Right forelimb (tissue), 1 donor: ENCODE data around the gene TRIOBP.
"Not testable (repeated sequence)": the region's sequence is repeated elsewhere in the genome, so short reads cannot be mapped to it uniquely, and the experiment has no call there.

Experiments used
- DNase-seq: peaks from one replicate; pipeline ENCODE4 v3.0.0-alpha.2; 2018

TRIOBP gene

DNA sequence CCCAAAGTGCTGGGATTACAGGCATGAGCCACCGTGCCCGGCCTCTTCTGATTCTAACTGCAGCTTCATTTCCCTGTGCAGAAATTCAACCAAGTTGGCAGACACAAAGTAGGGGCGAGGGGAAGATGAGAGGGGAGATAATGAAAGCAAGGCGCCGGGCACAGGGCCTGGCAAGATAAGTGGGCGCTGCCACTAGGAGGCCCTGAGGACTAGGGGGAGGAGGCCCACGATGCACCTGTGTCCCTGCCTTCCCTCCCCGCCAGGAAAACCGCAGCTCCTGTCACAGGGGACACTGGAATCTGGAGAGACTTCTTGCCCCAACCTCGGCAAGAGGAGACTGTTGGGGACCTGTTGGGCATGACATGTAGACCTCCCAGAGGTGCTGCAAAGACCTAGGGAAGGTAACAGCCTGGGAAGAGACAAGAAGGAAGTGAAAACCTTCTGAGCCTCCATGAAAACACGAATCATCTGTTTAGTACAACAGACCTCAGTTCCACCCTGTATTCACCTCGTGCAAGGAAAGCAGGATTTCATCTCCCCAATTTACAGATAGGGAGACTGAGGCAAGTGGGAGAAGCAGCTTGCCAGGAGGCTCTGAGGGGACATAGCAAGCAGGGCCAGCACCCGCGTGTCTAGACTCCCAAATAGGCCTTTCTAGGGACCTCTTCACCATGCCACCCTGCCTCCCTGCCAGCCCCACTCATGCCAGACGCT, 24.5 kb upstream of the TRIOBP start:
- no peak for DNase-seq

DNA sequence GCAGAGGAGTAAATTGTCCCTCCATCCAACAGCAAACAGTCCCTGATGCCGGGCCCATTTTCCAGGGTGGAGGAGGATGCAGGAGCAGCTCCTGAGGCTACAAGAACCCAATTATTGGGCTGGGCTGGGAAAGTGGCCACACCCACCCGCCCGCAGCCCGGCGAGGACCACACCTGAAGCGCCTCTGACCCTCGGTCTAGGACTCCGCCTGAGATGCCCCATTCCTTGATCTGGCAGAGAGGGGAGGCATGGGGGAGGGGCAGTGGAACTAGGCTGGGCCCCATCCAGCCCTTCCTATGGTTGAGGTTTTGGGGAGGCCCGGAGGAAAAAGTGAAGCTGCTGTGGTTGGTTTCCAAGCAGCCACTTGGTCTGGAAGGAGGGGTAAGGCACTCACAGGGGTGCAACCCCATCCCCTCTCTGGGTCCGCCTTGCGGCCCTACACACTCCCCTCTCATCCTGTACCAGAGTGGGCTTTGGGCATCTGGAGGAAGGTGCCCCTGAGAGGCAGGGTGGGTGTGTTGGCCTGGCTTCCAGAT, 23.9 kb upstream of the TRIOBP start:
- DNase-seq: no peak

DNA sequence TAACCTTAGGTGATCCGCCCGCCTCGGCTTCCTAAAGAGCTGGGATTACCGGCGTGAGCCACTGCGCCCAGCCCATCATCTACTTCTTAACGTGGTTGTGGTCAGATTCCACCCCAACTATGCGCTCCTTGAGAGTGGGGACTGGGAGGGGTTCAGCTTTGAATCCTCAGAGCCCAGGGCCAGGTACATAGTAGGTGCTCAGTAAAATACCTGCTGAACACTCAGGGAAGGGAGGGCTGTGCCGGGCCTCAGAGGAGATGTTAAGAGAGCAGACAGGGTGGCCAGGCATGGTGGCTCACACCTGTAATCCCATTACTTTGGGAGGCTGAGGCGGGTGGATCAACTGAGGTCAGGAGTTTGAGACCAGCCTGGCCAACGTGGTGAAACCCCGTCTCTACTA, 22.6 kb upstream of the TRIOBP start:
- DNase-seq: no peak

DNA sequence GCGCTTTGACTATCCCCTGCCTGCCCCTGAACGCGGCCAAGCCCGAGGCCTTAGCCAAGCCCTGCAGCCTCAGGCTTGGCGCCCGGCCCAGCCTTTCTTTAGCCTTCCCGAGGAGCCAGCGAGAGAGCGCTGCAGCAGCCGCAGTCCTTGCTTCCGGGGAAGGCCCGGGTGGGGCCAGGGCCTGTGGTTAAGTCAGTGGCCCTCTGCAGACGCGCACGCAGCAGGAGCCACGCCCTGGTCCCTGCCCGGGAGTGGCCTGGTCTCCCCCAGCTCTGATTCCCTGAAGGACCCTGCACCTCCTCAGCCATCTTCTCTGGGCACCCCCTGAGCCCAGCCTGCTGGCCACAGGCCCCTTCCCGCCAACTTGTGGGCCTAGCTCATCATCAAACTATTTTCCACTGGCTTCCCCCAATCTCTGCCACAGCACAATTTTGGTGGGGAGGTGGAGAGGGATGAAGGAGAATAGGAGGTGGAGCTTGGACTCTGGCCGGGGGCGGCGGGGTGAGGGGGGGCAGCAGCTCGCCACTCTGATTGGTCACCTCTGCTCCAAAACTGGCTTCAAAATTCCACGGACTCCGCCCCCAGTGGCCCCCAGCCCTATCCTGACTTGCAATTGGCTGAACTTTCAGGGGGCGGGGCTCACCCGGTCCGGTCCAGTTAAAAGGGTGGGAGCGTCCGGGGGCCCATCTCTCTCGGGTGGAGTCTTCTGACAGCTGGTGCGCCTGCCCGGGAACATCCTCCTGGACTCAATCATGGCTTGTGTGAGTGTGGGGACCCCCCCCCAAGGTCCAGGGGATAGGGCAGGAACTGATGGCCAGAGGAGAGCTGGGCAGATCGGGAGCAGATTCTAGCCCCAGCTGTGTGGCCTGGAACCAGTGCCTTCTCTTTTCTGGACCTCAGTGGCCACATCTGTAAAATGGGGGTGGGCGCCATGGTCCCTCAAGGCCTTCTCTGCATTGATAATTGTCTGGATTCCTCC, 21.6 kb upstream of the TRIOBP start, which contains the start of gene LGALS1:
Gene LGALS1, plus strand, starts transcription at position 686 of the 979 bp plus-strand sequence. Its CDS starts 67 bp downstream, at position 753.
- DNase-seq: peak; percentile 99

DNA sequence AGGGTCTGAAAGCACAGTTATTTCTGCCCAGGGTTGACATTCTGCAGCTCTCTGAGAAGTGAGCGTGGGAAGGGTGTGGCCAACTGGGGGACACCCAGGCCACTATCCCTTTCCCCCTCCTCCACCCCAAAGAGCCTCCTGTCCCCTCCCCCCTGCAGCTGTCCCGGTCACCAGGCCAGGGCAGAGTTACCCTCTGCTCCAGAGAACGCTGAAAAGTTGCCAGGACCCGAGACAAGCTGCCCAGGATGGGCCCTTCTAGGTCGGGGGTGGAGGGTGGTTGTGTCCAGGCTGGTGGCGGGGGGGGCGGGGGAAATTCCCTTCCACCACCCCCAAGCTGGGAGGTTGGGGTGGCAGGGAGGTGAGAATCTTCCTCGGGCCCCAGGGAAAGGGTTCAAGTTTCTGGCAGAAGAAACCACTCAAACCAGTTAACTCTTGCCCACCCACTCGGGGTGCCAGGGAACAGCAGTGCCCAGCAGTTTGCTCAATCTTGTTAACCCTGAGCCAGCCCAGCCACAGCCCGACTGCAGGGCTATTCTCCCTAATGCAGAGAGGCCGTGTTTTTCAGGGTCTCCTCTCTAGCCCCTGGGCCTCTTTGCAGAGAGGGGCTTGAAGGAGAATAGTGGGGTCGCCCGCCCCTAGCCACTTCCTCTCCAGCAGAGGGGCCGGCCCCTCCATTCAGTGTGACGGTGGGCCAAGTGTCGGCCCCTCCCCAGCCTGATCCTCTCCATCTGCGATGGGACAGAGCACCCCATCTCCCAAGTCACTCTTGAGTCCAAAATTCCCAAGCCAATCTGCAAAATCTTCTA, 20.7 kb upstream of the TRIOBP start:
- peak; percentile 70 for DNase-seq

DNA sequence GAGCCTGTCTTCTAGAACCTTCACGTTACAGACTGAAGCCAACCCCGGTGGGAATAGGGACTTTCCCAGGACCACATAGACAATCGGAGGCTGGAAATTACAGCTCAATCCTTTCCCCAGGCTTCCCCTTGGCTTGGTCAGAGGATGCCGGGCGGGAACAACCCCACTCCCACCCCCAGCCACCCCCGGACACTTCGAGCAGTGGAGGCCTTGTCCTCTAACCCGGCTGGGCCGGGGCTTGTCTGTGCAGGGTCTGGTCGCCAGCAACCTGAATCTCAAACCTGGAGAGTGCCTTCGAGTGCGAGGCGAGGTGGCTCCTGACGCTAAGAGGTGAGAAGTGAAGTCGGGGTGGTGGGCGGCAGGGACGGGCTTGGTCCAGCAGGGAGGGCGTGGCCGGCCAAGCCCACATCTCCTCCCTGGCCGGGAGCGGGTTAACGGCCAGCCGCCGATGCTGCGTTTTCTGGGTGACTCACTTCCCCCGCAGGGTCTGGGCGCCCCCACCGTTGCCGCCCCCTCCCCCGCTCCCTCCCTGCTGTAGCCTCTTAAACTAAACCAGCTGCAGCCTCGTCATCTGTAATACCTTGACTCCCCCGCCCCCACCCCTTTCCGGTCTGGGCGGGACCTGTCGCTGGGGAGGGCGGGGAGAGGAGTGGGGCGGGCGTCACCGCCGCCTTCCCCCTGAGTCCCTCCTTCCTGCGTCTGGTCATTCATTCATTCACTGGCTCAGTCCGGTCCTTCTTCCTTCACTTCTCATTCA, 19.9 kb upstream of the TRIOBP start:
- peak; percentile 91 for DNase-seq

DNA sequence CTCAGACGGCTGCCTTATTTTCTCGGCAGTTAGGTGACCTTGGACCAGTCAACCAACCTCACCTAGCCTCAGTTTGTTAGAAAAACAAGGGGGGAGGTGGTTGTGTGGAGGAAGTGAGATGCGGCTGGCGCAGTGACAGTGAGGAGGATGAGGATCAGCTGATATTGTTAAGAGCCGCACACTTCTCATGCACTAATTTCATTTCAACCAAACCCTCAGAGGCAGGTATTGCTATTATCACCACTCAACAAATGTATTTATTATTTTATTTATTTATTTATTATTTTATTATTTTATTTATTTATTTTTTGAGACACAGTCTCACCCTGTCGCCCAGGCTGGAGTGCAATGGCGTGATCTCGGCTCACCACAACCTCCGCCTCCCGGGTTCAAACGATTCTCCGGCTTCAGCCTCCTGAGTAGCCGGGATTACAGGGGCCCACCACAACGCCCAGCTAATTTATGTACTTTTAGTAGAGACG, 19.3 kb upstream of the TRIOBP start:
- no peak for DNase-seq

DNA sequence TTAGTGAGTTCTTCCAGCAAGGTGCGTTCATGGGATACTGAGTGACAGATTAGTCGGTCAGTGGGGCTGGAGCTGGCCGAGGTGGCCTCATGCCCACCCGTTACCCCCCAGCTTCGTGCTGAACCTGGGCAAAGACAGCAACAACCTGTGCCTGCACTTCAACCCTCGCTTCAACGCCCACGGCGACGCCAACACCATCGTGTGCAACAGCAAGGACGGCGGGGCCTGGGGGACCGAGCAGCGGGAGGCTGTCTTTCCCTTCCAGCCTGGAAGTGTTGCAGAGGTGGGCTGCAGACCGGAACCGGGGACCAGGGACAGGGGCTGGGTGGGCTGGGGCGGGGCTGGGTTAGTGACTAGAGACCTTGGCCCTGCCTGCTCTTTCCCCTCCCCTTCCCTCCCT, 18.5 kb upstream of the TRIOBP start:
- no peak for DNase-seq

DNA sequence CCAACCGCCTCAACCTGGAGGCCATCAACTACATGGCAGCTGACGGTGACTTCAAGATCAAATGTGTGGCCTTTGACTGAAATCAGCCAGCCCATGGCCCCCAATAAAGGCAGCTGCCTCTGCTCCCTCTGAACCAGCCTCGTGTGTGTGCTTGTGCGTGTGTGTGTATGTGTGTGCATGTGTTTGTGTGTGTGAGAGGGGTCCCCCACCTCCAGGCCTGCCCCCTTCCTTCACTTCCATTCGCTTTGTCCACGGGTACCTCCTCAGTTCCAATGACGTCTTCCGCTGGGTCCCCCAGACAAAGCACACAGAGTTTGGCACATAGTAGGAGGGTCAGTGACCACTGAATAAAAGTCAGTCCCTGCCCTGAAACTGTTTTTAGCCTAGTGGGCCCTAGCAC, 17.2 kb upstream of the TRIOBP start:
- DNase-seq: no peak

DNA sequence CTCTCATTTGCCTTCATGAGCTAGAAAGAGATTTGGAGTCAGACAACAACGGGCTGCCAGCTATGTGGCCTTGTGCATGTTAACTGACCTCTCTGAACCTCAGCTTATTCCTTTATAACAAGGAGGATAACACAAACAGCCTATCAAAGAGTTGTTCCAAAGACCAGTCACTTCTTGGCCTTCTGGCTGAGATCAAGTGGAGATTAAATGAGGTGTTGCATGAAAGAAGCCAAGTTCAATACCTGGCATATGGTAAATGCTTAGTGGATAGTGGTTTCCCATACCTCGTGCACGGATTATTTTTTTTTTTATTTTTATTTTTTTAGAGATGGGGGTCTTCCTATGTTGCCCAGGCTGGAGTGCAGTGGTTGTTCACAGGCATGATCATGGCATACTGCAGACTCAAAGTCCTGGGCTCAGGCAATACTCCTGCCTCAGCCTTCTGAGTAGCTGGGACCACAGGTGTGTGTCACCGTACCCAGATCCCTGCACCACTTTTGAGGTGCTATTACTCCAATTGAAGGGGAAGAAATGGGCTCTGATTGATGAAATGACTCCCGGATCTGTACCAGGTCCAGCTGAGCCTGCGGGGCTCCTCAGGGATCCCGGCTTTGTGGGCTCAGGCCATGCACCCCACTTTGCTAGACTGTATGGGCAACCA, 16.5 kb upstream of the TRIOBP start:
- DNase-seq: no peak

DNA sequence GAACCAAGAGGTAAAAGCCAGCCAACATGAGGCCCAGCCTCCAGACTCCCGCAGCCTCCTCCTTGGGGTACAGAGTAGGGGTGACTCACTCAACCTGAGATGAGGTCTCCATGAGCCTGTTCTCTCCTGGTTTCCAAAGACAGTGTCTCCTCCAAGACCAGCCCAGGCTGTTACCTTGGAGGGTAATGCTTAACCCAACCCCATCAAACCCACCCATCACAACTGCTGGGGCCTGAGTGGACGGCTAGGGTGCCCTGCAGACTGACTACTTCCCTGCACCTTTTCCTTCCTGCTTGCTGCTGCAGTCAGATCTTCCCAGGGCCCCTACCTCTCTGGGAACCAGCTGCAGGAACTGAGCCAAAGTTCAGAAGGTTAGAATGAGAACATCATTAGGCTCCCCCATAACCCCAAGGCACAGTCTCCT, 15.8 kb upstream of the TRIOBP start:
- no peak for DNase-seq

DNA sequence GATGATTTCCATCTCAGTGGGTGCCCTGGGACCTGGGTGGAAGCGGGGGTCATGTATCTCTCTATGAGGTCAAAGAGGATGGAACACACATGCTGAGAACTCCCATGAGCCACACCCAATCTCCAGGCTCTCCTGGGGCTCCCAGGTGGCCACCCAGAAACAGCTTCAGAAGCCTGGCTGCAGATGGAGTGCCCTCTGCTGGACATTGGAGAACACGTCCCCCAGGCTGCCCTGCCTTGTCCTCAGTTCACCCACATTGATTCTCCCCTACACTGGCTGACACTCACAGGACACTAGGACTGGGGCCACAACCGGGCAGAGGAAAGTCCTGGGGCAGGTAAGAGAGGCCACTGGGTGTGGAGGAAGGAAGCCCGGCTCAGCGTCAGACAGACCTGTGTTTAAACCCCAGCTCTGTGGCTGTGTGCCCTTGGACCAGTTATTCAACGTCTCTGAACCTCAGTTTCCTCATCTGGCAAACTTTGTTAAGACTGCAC, 15.2 kb upstream of the TRIOBP start:
- peak; percentile 73 for DNase-seq

DNA sequence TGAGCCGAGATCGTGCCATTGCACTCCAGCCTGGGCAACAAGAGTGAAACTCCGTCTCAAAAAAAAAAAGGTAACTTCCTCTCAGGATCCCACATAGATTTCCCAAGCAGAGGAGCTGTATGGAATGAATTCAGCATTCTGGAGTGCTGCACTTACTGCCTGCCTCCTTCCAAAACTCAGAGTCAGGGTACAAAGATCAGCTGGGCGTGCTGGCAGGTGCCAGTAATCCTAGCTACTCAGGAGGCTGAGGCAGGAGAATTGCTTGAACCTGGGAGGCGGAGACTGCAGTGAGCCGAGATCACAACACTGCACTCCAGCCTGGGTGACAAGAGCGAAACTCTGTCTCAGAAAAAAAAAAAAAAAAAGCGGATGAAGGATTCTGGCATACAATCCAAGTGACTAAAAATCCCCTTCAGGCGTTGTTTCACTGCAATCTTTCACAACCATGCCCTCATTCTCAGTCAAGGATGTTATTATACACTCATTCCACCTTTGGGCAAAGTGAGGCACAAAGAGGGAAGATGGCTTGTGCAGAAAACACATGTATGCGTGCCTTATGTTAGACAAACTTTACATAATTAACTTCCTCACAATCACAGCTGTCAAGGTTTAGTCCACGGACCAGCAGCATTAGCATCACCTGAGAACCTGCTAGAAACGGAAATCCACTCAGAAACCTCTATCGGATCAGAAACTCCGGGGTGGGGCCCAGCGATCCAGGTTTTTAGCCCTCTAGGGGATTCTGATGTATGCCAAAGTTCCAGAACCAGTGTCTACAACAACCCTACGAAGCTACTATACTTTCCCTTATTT, 11.8 kb upstream of the TRIOBP start:
- DNase-seq: no peak

DNA sequence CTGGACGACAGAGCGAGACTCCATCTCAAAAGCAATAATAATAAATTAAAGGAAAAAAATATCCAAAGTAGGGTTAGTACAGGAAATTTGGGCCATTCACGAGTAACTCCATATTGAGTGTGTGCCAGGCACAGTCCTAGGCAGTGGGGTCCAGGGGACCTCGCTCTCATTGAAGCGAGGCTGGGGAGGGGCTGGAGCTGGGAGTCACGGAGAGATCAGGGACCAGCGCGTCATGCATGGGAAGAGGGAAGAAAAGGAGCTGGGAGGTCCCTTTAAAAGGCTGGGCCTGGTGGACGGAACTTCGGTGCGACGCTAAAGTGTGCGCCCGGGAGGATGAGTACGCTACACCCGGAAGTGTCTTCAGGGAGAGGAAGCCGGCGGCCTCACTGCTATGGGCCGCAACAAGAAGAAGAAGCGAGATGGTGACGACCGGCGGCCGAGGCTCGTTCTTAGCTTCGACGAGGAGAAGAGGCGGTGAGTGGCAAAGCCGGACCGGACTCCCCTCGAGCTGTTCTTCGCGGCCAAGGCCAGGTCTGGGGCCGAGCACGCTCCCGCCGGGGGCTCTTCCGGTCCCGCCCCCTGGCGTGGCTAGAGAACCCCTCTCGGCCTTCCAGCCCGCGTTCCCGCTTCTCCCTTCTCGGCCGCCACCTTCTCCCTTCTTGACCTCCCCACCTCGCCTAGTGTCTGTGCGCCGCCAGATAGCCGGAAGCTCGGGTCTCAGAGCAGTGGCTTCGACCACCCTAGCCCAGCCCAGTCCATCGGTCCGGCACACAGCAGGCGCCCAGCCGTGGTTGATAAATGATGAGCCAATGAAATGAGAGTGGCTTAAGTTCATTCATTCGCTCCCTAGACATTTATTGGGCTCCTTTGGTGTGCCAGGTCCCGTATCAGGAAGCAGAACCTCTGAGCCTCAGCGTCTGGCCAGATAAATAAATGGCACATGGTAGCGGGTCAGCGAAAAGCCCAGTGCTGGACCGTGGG, 10.6 kb upstream of the TRIOBP start, which contains the start of gene NOL12:
Gene NOL12, plus strand, starts transcription at position 342 of the 981 bp plus-strand sequence. Its CDS starts 50 bp downstream, at position 392.
- peak; percentile 93 for DNase-seq

DNA sequence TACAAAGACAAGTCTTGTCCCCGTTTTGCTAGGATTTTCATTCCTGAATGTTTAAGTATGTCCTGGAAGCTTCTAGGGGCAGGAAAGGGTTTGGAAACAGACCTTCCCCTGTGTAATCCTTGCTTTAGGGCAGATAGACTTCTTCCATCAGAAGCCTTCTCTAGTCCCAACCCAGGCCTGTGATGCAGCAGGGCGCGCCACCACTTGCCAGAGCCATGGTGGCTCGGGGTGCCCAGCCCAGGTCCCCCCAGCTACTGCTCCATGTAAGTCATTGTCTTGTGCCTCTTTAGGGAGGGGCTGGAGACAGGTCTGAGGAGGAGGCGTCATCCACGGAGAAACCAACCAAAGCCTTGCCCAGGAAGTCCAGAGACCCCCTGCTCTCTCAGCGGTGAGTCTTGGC, 6.4 kb upstream of the TRIOBP start:
- no peak for DNase-seq

DNA sequence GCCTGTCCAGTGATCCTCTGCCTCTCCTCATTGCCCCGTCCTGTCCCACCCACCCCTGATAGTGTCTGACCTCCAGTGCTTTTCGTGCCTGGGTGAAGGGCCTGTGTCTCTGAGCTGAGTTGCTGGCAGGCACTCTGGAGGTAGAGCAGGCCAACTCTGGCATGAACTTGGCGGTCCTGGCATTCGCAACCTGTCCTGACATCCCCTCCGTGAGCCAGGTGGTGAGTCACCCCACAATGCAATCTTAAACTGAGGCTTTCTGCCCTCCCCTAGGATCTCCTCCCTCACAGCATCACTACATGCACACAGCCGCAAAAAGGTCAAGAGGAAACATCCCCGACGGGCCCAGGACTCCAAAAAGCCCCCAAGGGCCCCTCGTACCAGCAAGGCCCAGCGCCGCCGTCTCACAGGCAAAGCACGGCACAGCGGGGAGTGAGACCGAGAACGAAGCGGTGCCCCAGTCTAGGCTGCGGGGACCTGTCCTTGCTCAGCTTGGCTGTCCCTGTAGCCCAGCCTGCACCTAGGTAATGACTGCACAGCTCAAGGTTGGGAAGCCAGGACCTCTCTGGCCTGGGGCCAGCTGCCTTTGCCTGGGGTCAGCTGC, 5.8 kb upstream of the TRIOBP start:
- no peak for DNase-seq

DNA sequence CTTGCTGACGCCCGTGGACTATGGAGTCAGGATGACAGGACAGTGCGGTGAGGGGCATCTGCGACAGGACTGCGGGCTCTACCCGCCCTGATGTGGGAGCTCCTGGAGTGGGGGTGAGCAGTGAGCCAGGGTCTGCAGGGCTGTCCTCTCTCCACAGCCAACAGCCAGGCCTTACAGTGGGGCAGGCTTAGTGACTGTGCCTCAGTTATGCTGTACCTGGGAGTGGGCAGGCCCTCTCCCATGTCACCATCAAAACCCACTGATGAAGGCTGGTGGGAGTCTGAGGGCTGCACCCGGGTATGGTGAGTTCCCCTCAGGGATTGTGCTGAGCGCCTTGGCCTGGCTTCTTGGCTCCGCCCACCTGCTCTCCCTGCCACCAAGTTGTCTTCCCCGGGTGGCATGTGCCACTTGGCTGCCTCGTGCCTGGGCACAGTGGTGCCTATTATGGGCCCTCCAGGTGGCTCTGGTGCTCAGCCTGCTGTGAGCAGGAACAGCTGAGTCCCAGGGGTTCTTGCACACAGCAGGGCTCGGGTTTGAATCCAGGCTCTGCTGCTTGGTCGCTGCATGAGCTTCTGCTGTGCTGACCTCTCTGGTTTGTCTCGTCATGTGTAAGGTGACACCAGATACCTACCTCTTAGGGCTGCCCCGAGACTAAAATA, 4.1 kb upstream of the TRIOBP start:
- no peak for DNase-seq

DNA sequence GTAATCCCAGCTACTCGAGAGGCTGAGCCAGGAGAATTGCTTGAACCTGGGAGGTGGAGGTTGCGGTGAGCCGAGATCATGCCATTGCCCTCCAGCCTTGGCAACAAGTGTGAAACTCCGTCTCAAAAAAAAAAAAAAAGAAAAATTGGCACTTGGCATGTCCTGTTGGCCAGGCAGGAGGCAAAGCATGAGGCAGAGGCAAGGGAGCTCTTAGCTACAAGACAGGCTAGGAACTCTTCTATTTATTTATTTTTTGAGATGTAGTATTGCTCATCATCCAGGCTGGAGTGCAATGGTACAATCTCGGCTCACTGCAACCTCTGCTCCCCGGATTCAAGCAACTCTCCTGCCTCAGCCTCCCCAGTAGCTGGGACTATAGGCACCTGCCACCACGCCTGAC, 2.7 kb upstream of the TRIOBP start:
- not testable (repeated sequence) for DNase-seq
